A549 (cell line): ENCODE measurements around the gene HEYL. TPM values are rescaled to one million over a fixed set of nuclear protein-coding genes. Genes with fewer than 3 reads are reported as not detected.

Source experiments
- ATAC-seq, 2 experiments: fragments of 200-7000 bp in 1 of 2; fragments of >200 bp in 1 of 2; cut with Nextera tagmentation in 1 of 2; cut with Tn5 transposase in 1 of 2; 3 replicates each; pipeline versions ENCODE4 v1.8.0 to v1.9.1; 2018 to 2020; ENCODE audit warnings: mild to moderate bottlenecking in 1 of 2, moderate library complexity in 1 of 2
- CTCF ChIA-PET: fragments of 300-600 bp; sonication (Branson Sonifier 250); formaldehyde crosslinking; extraction: SDS; loops from one replicate; lab custom pipeline; 2021; ENCODE audit warnings: antibody characterized with exemption, inconsistent platforms; lab: Yijun Ruan, JAX
- POLR2A ChIA-PET: fragments of 350-600 bp; formaldehyde crosslinking; extraction: SDS; loops from one replicate; lab custom pipeline; 2021; ENCODE audit warnings: antibody characterized with exemption, inconsistent platforms; lab: Yijun Ruan, JAX
- DNase-seq, 2 experiments: peaks; one replicate each; pipeline versions ENCODE4 v3.0.0 to v3.0.0-alpha.2; 2011 to 2016; ENCODE audit warnings: low read depth in 1 of 2, low spot score in 1 of 2
- FAIRE-seq: peaks from 2 replicates; lab custom pipeline; 2011; peaks lifted over from hg19 to GRCh38; lab: Jason Lieb, UNC
- H3K27ac ChIP-seq, 2 experiments: fragments of >200 bp; sonication (Bioruptor Twin); formaldehyde crosslinking; 3 replicates each; pipeline ENCODE4 v1.5.1; 2016 to 2017
- H3K4me1 ChIP-seq: fragments of >200 bp; sonication (Bioruptor Twin); formaldehyde crosslinking; 3 replicates; pipeline ENCODE4 v1.6.1; 2016
- H3K4me2 ChIP-seq: fragments of >200 bp; sonication (Bioruptor Twin); formaldehyde crosslinking; 3 replicates; pipeline ENCODE4 v1.6.1; 2016
- H3K4me3 ChIP-seq: fragments of >200 bp; sonication (Bioruptor Twin); formaldehyde crosslinking; 3 replicates; pipeline ENCODE4 v1.5.1; 2016
- H3K9me3 ChIP-seq: fragments of >200 bp; sonication (Bioruptor Twin); formaldehyde crosslinking; 3 replicates; pipeline ENCODE4 v1.6.1; 2016
- CHD2 ChIP-seq: fragments of 150-350 bp; IDR thresholded peaks from 2 replicates; pipeline ENCODE4 v1.6.1; 2014; ENCODE audit warnings: low read length; ENCODE audit not compliant: partially characterized antibody
- EP300 ChIP-seq, 2 experiments: fragments of >200 bp; sonication (Bioruptor Twin); formaldehyde crosslinking; IDR thresholded peaks; 2 replicates in 1 of 2; 3 replicates in 1 of 2; pipeline ENCODE4 v1.6.1; 2016 to 2017
- FOXS1 ChIP-seq: fragments of 250-450 bp; sonication (Bioruptor Pico); IDR thresholded peaks from 2 replicates; pipeline ENCODE4 v1.5.0; 2020; ENCODE audit warnings: mild to moderate bottlenecking, moderate library complexity
- GATA3 ChIP-seq: IDR thresholded peaks from 2 replicates; pipeline ENCODE4 v1.6.1; 2012; ENCODE audit warnings: borderline replicate concordance
- HEYL ChIP-seq: fragments of 250-450 bp; sonication (Bioruptor Pico); IDR thresholded peaks from 2 replicates; pipeline ENCODE4 v1.8.0; 2021; ENCODE audit warnings: mild to moderate bottlenecking, moderate library complexity
- HOXB5 ChIP-seq: fragments of 250-450 bp; sonication (Bioruptor Pico); IDR thresholded peaks from 2 replicates; pipeline ENCODE4 v1.5.0; 2020; ENCODE audit warnings: mild to moderate bottlenecking, moderate library complexity
- JUNB ChIP-seq: fragments of >200 bp; sonication (Bioruptor Twin); formaldehyde crosslinking; IDR thresholded peaks from 2 replicates; pipeline ENCODE4 v1.6.1; 2016
- KDM1A ChIP-seq: fragments of 200-600 bp; sonication (generic); IDR thresholded peaks from 2 replicates; pipeline ENCODE4 v1.6.1; 2016; ENCODE audit warnings: low read depth, mild to moderate bottlenecking
- KDM5A ChIP-seq: fragments of 200-600 bp; sonication (generic); IDR thresholded peaks from 2 replicates; pipeline ENCODE4 v1.6.1; 2016; ENCODE audit warnings: antibody characterized with exemption, mild to moderate bottlenecking
- MAZ ChIP-seq: fragments of 150-350 bp; IDR thresholded peaks from 2 replicates; pipeline ENCODE4 v1.6.1; 2014; ENCODE audit warnings: antibody characterized with exemption, low read depth, low read length, borderline replicate concordance
- NPAS2 ChIP-seq: fragments of 250-450 bp; sonication (Bioruptor Pico); IDR thresholded peaks from 2 replicates; pipeline ENCODE4 v1.8.0; 2022; ENCODE audit warnings: mild to moderate bottlenecking, moderate library complexity, borderline replicate concordance
- NR3C1 ChIP-seq: fragments of >200 bp; sonication (Bioruptor Twin); formaldehyde crosslinking; IDR thresholded peaks from 3 replicates; pipeline ENCODE4 v1.6.1; 2017
- PHF8 ChIP-seq: fragments of 200-600 bp; sonication (generic); IDR thresholded peaks from 2 replicates; pipeline ENCODE4 v1.6.1; 2016; ENCODE audit warnings: low read depth, mild to moderate bottlenecking, antibody characterized with exemption, moderate library complexity, borderline replicate concordance
- POLR2AphosphoS2 ChIP-seq: conservative IDR thresholded peaks from 2 replicates; pipeline ENCODE4 v1.6.1; 2012; ENCODE audit warnings: low read length, improper control_type of control experiment, inconsistent platforms
- RCOR1 ChIP-seq: fragments of 150-350 bp; IDR thresholded peaks from 2 replicates; pipeline ENCODE4 v1.6.1; 2014; ENCODE audit warnings: antibody characterized with exemption, low read length, low read depth
- SREBF2 ChIP-seq: fragments of 450-650 bp; IDR thresholded peaks from 2 replicates; pipeline ENCODE4 v1.6.1; 2014; ENCODE audit warnings: mild to moderate bottlenecking, moderate library complexity
- TFCP2L1 ChIP-seq: fragments of 250-450 bp; sonication (Bioruptor Pico); IDR thresholded peaks from 2 replicates; pipeline ENCODE4 v1.5.0; 2021; ENCODE audit warnings: mild to moderate bottlenecking
- TP53 ChIP-seq: fragments of 250-450 bp; sonication (Bioruptor Pico); IDR thresholded peaks from 2 replicates; pipeline ENCODE4 v1.5.0; 2021; ENCODE audit warnings: mild to moderate bottlenecking, moderate library complexity
- ZNF302 ChIP-seq: fragments of 250-450 bp; sonication (Bioruptor Pico); IDR thresholded peaks from 2 replicates; pipeline ENCODE4 v1.9.0; 2021; ENCODE audit warnings: inconsistent platforms, mild to moderate bottlenecking, moderate library complexity
- WGBS: methylation state at CpG from one replicate; pipeline ENCODE4 v1.1.6; 2017; ENCODE audit errors: missing lambda C conversion rate; 5-methylcytosine and 5-hydroxymethylcytosine counted together
- polyA plus RNA-seq, 4 experiments: library from polyadenylated mRNA; depleted of rRNA in 3 of 4; stranded (reverse); fragments of >200 nt; fragmentation: RNase III in 1 of 4; extraction: RNeasy Plus Mini Kit Qiagen cat#74134 plus additional on column Dnase treatment in 1 of 4; gene quantifications; 2 replicates in 3 of 4; 3 replicates in 1 of 4; pipeline ENCODE4 v1.2.3, GENCODE V29; 2011 to 2017
- TF ChIP-seq, protein P1 (sequence below): IDR thresholded peaks from 2 replicates; pipeline ENCODE4 v1.6.1; 2012
- TF ChIP-seq, protein P2 (sequence below): fragments of >200 bp; sonication (Bioruptor Twin); formaldehyde crosslinking; IDR thresholded peaks from 3 replicates; pipeline ENCODE4 v1.5.1; 2016
- TF ChIP-seq, protein P3 (sequence below): fragments of >200 bp; sonication (Bioruptor Twin); formaldehyde crosslinking; IDR thresholded peaks from 3 replicates; pipeline ENCODE4 v1.6.1; 2016
- TF ChIP-seq, protein P4 (sequence below): IDR thresholded peaks from 2 replicates; pipeline ENCODE4 v1.6.1; 2012
- TF ChIP-seq, protein P5 (sequence below): fragments of 150-350 bp; IDR thresholded peaks from 2 replicates; pipeline ENCODE4 v1.6.1; 2014; ENCODE audit warnings: low read depth, mild to moderate bottlenecking, low read length
- TF ChIP-seq, protein P6 (sequence below): fragments of 250-450 bp; sonication (Bioruptor Pico); IDR thresholded peaks from 2 replicates; pipeline ENCODE4 v1.5.0; 2021; ENCODE audit warnings: mild to moderate bottlenecking, moderate library complexity, borderline replicate concordance

Gene HEYL
- polyA plus RNA-seq, 2 of the 4 experiments (the other 2 are of a cell fraction) = 2.2 to 2.3 TPM

DNA sequence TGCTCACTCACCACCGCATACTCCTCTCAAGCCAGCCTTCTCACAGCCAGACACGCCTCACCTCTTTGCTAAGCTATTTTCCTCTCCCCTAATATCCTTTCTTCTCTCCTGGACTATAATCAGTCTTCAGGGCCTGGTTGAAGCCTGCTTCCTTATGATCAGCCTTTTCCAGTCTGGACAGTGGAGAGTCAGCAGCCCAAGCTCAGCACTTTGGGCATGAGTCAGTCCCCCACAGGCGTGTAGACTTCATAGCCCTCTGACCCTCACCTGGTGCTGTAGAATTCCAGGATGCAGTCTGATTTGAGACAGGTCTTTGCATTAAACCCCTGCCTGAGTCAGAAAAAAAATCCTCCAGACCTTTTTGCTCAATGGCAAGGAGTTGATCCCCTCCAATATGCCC lies 49.3 kb upstream of the HEYL start:
- no peak for FAIRE-seq
- H3K9me3 ChIP-seq = no peaks in the 10 kb centered on the region
- ATAC-seq = no peak
- ChIA-PET POLR2A (no interaction called here), CTCF (interaction anchor here (1.0 to 2.0 kb wide), 2 partner anchors 15 to 35 kb away, joined by 3 to 7 read pairs; no protein-coding TSS in a partner anchor)
- 52% methylated on average over 3 of the region's 3 CpGs for WGBS
- H3K4me3 ChIP-seq = no peak overlapping the region
- no peak for TF ChIP-seq HEYL (CRISPR knock-in tag)
- no peak for TF ChIP-seq HOXB5 (CRISPR knock-in tag)
- TF ChIP-seq, all 56 proteins: peak for 0
- Histone ChIP-seq H3K27ac (no peak overlapping the region), H3K4me2 (no peak overlapping the region), H3K4me1 (peaks cover 8% of the 10 kb centered on the region; the same call in 2 of the 3 replicates)
- DNase-seq = no peak

DNA sequence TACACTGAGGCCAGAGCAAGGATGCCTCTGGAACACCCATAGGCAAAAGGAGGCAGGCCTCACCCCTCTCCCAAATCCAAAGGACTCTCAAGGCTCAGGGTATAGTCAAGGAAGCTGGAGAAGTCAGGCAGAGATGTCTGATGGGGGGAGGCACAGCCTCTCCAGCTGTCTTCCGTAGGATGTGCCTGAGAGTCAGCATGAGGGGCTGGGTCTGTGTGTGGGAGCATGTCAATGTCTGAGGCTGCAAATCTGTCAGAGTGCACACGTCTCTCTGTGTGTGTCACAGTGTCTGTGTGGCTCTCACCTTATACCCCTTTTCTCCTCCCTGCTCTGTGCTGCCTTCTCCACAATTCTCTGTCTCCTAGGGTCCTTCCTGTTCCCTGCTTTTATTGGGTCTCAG lies 47.8 kb upstream of the HEYL start:
- no peaks in the 10 kb centered on the region for H3K9me3 ChIP-seq
- no peak for FAIRE-seq
- H3K27ac ChIP-seq = no peak overlapping the region
- 31% methylated on average over 2 of the region's 2 CpGs for WGBS
- H3K4me1 ChIP-seq = peaks cover 8% of the 10 kb centered on the region; the same call in 2 of the 3 replicates
- CTCF ChIA-PET = no interaction called here
- no peak overlapping the region for H3K4me2 ChIP-seq
- no peak for DNase-seq
- POLR2A ChIA-PET = no interaction called here
- no peak for TF ChIP-seq GATA3
- TF ChIP-seq RCOR1 = no peak
- no peak for TF ChIP-seq SREBF2
- TF ChIP-seq FOXS1 = no peak
- TF ChIP-seq, protein P1, sequence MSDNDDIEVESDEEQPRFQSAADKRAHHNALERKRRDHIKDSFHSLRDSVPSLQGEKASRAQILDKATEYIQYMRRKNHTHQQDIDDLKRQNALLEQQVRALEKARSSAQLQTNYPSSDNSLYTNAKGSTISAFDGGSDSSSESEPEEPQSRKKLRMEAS = no peak
- no peak for TF ChIP-seq CHD2
- no peak for TF ChIP-seq KDM1A
- TF ChIP-seq NPAS2 (CRISPR knock-in tag) = no peak
- no peak for ATAC-seq
- no peak overlapping the region for H3K4me3 ChIP-seq

DNA sequence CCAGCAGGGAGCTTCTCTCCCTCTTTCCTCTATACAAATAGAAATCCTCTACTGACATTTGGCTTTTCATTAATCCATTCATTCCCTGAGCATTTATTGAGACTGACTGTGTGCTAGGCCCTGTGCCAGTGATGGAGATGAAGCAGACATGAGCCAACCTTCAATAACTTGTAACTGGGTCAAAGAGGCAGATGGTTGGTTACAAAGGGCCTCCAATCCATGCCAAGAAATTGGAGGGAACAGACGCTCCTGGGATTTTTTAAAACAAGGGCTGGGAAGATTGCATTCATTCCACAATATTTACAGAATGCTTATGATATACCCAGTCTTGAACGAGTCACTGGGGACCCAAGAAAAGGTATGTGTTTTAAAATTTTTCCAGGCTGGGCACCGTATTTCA lies 45.6 kb upstream of the HEYL start:
- Histone ChIP-seq H3K27ac (no peak overlapping the region), H3K4me3 (no peak overlapping the region), H3K4me1 (no peaks in the 10 kb centered on the region), H3K4me2 (no peak overlapping the region), H3K9me3 (no peaks in the 10 kb centered on the region)
- CTCF ChIA-PET = interaction anchor here (2.2 kb wide), 1 partner anchor 14 kb away, joined by 8 read pairs; the partner anchor contains the start of gene NT5C1A
- 55% methylated on average over 3 of the region's 3 CpGs for WGBS
- no peak for FAIRE-seq
- no peak for DNase-seq
- POLR2A ChIA-PET = no interaction called here
- TF ChIP-seq JUNB (no peak), PHF8 (no peak), KDM5A (no peak), EP300 (IDR thresholded peaks at IDR 0.05) (no peak), TP53 (CRISPR knock-in tag) (no peak), NR3C1 (no peak), FOXS1 (no peak), MAZ (no peak), POLR2AphosphoS2 (no peak), ZNF302 (CRISPR knock-in tag) (no peak), TFCP2L1 (CRISPR knock-in tag) (no peak)
- TF ChIP-seq, protein P2, sequence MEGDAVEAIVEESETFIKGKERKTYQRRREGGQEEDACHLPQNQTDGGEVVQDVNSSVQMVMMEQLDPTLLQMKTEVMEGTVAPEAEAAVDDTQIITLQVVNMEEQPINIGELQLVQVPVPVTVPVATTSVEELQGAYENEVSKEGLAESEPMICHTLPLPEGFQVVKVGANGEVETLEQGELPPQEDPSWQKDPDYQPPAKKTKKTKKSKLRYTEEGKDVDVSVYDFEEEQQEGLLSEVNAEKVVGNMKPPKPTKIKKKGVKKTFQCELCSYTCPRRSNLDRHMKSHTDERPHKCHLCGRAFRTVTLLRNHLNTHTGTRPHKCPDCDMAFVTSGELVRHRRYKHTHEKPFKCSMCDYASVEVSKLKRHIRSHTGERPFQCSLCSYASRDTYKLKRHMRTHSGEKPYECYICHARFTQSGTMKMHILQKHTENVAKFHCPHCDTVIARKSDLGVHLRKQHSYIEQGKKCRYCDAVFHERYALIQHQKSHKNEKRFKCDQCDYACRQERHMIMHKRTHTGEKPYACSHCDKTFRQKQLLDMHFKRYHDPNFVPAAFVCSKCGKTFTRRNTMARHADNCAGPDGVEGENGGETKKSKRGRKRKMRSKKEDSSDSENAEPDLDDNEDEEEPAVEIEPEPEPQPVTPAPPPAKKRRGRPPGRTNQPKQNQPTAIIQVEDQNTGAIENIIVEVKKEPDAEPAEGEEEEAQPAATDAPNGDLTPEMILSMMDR = no peak
- TF ChIP-seq, protein P1 = no peak
- TF ChIP-seq, protein P3, sequence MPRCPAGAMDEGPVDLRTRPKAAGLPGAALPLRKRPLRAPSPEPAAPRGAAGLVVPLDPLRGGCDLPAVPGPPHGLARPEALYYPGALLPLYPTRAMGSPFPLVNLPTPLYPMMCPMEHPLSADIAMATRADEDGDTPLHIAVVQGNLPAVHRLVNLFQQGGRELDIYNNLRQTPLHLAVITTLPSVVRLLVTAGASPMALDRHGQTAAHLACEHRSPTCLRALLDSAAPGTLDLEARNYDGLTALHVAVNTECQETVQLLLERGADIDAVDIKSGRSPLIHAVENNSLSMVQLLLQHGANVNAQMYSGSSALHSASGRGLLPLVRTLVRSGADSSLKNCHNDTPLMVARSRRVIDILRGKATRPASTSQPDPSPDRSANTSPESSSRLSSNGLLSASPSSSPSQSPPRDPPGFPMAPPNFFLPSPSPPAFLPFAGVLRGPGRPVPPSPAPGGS = no peak
- TF ChIP-seq, protein P4, sequence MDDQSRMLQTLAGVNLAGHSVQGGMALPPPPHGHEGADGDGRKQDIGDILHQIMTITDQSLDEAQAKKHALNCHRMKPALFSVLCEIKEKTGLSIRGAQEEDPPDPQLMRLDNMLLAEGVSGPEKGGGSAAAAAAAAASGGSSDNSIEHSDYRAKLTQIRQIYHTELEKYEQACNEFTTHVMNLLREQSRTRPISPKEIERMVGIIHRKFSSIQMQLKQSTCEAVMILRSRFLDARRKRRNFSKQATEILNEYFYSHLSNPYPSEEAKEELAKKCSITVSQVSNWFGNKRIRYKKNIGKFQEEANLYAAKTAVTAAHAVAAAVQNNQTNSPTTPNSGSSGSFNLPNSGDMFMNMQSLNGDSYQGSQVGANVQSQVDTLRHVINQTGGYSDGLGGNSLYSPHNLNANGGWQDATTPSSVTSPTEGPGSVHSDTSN = no peak
- TF ChIP-seq, protein P5, sequence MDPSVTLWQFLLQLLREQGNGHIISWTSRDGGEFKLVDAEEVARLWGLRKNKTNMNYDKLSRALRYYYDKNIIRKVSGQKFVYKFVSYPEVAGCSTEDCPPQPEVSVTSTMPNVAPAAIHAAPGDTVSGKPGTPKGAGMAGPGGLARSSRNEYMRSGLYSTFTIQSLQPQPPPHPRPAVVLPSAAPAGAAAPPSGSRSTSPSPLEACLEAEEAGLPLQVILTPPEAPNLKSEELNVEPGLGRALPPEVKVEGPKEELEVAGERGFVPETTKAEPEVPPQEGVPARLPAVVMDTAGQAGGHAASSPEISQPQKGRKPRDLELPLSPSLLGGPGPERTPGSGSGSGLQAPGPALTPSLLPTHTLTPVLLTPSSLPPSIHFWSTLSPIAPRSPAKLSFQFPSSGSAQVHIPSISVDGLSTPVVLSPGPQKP = no peak
- TF ChIP-seq, protein P6, sequence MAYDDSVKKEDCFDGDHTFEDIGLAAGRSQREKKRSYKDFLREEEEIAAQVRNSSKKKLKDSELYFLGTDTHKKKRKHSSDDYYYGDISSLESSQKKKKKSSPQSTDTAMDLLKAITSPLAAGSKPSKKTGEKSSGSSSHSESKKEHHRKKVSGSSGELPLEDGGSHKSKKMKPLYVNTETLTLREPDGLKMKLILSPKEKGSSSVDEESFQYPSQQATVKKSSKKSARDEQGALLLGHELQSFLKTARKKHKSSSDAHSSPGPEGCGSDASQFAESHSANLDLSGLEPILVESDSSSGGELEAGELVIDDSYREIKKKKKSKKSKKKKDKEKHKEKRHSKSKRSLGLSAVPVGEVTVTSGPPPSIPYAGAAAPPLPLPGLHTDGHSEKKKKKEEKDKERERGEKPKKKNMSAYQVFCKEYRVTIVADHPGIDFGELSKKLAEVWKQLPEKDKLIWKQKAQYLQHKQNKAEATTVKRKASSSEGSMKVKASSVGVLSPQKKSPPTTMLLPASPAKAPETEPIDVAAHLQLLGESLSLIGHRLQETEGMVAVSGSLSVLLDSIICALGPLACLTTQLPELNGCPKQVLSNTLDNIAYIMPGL = no peak
- ATAC-seq = no peak
